ENCODE results near the gene RAB36.

Gene RAB36

DNA sequence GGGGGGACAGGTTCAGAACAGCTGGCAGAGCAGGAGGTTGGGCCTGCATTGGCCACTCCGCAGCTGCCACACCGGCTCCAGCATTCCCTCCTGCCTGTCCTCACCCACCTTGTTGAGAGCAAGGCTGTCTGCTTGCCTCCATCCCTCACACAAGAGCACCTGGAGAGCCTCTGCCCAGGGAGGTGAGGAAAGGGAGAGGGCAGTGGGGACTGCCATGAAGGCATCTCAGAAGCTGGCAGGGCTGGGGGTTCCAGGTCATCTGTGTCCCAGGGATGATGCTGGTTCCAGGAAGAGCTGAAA lies 30.6 kb upstream of the RAB36 start:
- Histone ChIP-seq H3K4me1 (peaks cover 40% of the 10 kb centered on the region), H3K9me3 (no peaks in the 10 kb centered on the region), H3K36me3 (no peaks in the 10 kb centered on the region), H3K4me3 (ENCODE audit: low read depth, low read length) (no peak overlapping the region), H3K27me3 (no peaks in the 10 kb centered on the region)
- TF ChIP-seq, protein P1, sequence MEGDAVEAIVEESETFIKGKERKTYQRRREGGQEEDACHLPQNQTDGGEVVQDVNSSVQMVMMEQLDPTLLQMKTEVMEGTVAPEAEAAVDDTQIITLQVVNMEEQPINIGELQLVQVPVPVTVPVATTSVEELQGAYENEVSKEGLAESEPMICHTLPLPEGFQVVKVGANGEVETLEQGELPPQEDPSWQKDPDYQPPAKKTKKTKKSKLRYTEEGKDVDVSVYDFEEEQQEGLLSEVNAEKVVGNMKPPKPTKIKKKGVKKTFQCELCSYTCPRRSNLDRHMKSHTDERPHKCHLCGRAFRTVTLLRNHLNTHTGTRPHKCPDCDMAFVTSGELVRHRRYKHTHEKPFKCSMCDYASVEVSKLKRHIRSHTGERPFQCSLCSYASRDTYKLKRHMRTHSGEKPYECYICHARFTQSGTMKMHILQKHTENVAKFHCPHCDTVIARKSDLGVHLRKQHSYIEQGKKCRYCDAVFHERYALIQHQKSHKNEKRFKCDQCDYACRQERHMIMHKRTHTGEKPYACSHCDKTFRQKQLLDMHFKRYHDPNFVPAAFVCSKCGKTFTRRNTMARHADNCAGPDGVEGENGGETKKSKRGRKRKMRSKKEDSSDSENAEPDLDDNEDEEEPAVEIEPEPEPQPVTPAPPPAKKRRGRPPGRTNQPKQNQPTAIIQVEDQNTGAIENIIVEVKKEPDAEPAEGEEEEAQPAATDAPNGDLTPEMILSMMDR (IDR thresholded peaks at IDR 0.05; ENCODE audit: low read depth, low read length), result no peak
- DNase-seq, result no peak

DNA sequence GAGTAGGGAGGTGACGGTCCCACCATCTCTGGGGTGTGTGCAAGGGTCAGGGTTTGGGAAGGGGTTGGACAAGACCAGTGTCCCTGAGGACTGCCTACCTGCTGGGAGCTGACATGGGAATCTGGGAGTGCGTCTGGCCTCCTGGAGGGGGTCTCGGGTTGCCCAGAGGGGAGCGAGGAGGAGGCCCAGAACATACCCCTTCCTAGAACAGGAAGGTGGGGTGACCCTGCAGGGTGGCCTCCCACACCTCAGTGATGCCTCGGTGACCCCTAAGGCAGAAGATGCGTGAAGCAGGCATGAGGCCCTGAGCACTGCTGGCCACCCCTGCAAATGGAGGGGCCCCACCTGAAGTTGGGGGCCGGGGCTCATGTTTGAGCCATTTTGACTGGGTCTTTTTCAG lies 29.9 kb upstream of the RAB36 start:
- H3K9me3 ChIP-seq, result no peaks in the 10 kb centered on the region
- no peaks in the 10 kb centered on the region for H3K27me3 ChIP-seq
- TF ChIP-seq, protein P1 (IDR thresholded peaks at IDR 0.05; ENCODE audit: low read depth, low read length), result no peak
- peaks cover 33% of the 10 kb centered on the region for H3K4me1 ChIP-seq
- H3K36me3 ChIP-seq, result no peaks in the 10 kb centered on the region
- no peak overlapping the region for H3K4me3 ChIP-seq (ENCODE audit: low read depth, low read length)
- no peak for DNase-seq

DNA sequence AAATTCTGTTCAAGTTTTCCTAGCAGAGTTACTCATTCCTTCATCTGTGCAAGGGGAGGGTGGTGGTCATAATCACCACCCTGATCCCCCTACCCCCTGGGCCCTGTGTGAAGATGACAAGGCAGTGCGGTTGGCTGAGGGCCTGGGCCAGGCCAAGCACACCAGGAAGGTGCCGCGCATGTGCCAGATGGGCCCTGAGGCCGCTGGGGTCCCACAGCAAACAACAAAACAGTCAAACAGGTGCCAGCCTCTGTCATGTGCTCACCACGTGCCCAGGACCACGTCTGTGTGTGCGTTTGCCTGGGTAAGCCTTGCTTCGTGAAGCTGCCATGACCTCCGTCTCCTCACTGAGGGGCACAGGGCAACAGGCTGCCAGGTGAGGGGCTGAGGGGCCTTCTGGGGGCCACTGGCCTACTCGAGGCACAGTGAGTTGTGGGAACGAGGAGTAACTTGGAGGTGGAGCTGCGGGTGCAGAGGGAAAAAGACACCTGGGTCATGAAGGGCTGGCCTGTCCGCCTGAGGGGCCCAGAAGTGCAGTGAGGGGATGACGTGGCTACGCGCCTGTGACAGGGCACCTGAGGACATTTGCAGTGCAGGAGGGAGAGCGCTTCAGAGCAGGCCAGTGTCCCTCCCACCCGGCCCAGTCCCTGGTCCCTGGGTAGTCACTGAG lies 29.3 kb upstream of the RAB36 start:
- no peak for DNase-seq
- no peaks in the 10 kb centered on the region for H3K36me3 ChIP-seq
- H3K4me3 ChIP-seq (ENCODE audit: low read depth, low read length), result no peak overlapping the region
- TF ChIP-seq, protein P1 (IDR thresholded peaks at IDR 0.05; ENCODE audit: low read depth, low read length), result no peak
- no peaks in the 10 kb centered on the region for H3K27me3 ChIP-seq
- H3K4me1 ChIP-seq, result peaks cover 27% of the 10 kb centered on the region
- H3K9me3 ChIP-seq, result no peaks in the 10 kb centered on the region

DNA sequence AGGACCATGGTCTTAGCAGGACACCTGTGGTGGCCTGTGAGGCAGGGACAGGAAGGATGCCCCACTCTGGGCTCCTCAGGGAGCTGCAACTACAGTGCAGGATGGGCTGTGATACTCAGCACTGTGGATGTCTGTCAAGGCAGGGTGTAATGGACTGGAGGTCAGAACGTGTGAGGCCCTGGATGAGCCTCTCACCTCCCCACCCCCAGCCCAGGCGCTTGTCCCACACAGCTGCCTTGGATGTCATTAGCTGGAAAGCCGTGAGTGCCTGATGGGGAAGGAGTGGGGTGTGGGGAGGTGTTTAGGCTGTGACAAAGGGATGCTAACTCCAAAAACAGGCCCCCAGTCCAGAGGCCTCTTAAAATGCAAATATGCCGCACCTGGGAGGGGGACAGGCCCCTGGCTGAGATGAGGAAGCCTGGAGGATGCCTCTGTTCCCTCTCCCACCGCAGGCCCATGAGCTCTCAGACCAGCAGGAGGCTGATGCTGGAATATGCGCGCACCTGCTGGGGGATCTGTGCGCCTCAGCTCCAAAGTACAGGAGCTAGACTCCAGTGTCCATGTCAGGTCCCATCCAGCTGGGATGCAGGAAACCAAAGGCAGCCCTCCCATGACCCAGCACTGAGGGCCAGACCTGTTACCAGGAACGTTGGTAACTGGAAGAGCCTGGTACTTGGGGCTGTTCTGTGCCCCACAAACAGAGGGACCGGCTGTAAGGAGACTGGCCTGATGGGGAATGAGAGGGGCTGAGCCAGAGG lies 28.6 kb upstream of the RAB36 start:
- Histone ChIP-seq H3K27me3 (no peaks in the 10 kb centered on the region), H3K36me3 (no peaks in the 10 kb centered on the region), H3K4me1 (peaks cover 20% of the 10 kb centered on the region), H3K4me3 (ENCODE audit: low read depth, low read length) (no peak overlapping the region), H3K9me3 (no peaks in the 10 kb centered on the region)
- DNase-seq, result no peak
- TF ChIP-seq, protein P1 (IDR thresholded peaks at IDR 0.05; ENCODE audit: low read depth, low read length), result no peak

DNA sequence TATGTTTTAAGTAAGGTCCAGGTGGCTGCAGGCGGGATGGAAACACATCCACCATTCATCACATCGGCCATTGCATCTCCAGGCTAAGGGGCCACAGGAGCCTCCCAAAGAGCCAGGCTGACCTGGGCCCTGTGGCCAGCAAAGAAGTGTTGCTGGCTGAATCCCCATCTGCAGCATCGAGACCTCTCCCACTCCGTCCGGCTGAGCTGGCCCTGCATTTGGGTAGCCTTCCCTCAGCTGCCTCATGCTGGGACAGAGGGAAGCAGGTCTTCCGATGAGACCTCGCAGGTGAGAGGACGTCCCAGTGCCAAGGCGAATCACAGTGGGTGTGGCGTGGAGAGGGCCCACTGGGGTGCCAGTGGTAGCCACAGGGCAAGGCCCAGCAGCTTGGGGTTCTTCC lies 28.0 kb upstream of the RAB36 start:
- Histone ChIP-seq H3K9me3 (no peaks in the 10 kb centered on the region), H3K4me1 (peaks cover 14% of the 10 kb centered on the region), H3K27me3 (no peaks in the 10 kb centered on the region), H3K4me3 (ENCODE audit: low read depth, low read length) (no peak overlapping the region), H3K36me3 (no peaks in the 10 kb centered on the region)
- TF ChIP-seq, protein P1 (IDR thresholded peaks at IDR 0.05; ENCODE audit: low read depth, low read length), result no peak
- no peak for DNase-seq
